D721Med (cell line): ENCODE results near the gene UBE2G2.

ENCODE experiments used
- DNase-seq: peaks from one replicate; pipeline ENCODE4 v3.0.0; 2011; ENCODE audit warnings: low spot score; ENCODE audit not compliant: insufficient read length
- FAIRE-seq: peaks from 2 replicates; lab custom pipeline; 2011; peaks lifted over from hg19 to GRCh38; lab: Jason Lieb, UNC
- TF ChIP-seq, protein P1 (sequence below): IDR thresholded peaks from 2 replicates; pipeline ENCODE4 v1.5.1; 2012; ENCODE audit warnings: mild to moderate bottlenecking, control low read depth; ENCODE audit not compliant: insufficient read depth; ENCODE audit errors: missing control alignments

UBE2G2 gene

DNA sequence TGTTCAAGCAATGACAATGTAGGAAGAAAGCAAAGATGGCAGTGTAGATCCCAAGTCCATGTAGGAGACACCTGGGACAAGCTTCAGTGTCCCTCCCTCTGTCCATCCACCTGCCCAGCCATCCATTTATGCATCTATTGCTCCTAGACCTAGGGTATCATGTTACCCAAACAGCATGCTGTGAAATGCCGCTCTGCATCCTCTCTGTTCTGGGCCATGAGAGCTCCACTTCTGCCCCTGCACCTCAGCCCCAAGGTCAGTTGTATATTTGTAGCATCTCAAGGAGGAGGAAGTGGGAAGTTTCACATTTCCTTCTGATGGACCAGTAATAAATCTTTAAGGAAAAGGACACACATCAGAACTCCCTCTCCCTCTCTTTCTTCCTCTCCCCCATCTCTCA, 62.3 kb downstream of the UBE2G2 start:
- FAIRE-seq: no peak
- no peak for DNase-seq
- TF ChIP-seq, protein P1, sequence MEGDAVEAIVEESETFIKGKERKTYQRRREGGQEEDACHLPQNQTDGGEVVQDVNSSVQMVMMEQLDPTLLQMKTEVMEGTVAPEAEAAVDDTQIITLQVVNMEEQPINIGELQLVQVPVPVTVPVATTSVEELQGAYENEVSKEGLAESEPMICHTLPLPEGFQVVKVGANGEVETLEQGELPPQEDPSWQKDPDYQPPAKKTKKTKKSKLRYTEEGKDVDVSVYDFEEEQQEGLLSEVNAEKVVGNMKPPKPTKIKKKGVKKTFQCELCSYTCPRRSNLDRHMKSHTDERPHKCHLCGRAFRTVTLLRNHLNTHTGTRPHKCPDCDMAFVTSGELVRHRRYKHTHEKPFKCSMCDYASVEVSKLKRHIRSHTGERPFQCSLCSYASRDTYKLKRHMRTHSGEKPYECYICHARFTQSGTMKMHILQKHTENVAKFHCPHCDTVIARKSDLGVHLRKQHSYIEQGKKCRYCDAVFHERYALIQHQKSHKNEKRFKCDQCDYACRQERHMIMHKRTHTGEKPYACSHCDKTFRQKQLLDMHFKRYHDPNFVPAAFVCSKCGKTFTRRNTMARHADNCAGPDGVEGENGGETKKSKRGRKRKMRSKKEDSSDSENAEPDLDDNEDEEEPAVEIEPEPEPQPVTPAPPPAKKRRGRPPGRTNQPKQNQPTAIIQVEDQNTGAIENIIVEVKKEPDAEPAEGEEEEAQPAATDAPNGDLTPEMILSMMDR: no peak

DNA sequence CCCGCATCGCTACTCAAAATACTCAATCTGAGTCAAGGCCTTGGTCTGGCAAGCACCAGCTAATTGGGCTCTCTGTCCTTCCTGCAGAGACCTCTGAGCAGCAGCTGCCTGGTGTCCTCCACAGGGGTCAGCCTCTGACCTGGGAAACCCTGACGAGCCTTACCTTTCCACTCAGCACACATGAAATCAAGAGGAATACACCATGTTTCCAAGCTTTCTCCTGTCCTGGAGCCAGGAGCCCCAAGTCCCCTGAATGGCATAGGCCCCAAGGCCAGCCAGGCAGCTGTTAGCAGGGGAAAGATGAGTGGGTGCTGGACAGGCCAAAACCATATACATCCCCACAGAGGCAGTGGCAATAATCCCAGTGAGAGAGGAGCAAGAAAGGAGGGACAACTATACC, 63.0 kb downstream of the UBE2G2 start:
- DNase-seq: no peak
- TF ChIP-seq, protein P1: no peak
- FAIRE-seq: no peak

DNA sequence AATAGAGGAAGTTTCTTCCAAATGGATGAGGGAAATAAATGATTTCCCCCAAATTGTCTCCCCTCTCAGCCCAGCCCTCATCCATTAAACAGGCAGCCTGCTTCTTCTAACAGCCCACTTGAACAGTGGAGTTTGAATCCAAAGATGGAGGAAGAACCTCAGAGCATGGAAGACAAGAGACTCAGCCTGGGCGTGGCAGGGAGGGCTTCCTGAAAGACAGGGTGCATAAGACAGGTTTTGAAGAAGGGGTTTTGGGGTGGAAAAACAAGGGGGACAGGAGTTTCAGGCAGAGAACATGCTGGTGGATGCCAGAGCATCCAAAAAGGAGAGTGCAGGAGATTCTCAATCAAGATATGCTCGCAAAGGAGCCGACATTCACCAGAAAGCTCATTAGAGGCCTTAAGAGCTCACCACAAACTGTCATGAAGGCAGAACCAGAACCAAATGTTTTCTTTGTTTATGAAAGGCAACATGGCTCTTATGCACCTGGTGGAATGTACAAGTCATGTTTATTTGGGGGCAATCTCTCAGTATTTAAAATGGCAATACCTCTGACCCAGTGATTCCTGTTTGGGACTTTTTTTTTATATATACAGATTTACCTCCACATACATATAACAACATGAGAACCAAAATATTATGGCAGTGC, 63.8 kb downstream of the UBE2G2 start:
- DNase-seq (no peak), FAIRE-seq (no peak)
- TF ChIP-seq, protein P1: no peak

DNA sequence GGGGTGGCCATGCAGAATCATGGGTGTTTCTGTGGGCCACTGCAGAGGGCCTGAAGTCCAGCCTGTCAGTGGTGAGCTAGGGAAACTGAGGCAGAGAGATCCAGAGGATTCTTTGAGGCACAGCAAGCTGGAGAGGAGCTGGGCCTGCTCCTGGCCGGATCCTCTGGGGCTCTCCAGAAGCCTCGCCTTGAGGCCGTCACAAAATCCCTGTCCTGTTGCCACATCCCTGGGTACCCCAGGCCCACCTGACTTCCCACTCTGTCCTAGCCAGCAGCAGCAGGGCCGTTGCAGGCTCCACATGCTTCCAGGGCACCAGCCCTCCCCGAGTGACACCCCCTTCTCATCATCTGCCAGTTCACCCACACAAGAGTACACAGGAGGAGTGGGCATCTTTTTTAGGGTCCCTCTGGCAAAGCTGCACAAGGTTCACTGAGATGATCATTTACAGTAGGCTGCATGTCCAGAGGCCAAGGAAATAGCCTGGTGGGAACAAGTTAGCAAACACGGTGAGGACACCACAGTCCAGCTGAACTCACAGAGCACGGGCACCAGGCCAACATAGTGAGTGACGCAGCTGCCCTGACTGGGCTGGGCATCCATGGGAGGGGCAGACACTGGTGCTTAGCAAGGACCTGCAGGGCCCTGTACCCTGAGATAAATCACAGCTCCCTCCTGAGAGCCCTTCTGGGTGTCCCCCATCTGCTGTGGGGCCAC, 65.2 kb downstream of the UBE2G2 start:
- no peak for FAIRE-seq
- TF ChIP-seq, protein P1: no peak
- no peak for DNase-seq

DNA sequence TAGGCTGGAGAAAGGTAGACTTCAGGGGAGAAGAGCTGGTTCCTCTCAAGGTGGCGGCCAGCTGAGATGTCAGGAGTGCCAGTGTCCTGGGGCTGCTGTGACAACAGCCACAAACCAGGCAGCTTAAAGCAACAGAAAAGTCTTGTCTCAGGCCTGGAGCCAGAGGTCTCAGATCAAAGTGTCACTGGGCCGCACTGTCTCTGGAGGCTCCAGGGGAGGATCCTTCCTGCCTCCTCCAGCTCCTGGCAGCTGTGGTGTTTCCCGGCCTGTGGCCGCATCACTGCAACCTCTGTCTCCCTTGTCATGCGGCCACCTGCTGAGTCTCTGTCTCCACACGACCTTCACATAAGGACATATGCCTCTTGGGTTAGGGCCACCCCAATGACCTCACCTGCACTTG, 65.8 kb downstream of the UBE2G2 start:
- DNase-seq (no peak), FAIRE-seq (no peak)
- TF ChIP-seq, protein P1: no peak

DNA sequence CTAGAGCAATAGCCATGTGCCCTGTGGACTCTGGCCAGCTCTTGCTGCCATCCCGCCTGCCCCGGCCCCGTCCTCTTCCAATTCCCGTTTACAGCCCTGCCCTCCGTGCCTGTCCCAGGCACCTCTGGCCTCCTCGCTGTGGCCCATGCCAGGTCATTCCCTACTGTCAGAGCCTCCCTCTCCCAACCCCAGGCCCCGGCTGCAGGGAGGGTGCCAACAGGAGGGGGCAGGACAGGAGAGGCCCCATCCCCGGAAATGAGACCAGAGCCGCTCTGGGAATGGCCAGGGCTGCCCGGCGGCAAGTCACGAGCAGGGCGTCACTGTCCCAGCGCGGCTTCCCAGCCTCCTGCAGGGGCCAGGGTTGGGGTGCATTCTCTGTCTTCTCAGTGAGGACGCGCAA, 66.8 kb downstream of the UBE2G2 start:
- DNase-seq (no peak), FAIRE-seq (no peak)
- TF ChIP-seq, protein P1: no peak
